Mesodermal cell (in vitro differentiated cells): ENCODE results near the gene CAMK1D.

Experiments
- H3K27ac ChIP-seq: 2 replicates; pipeline ENCODE4 v1.7.0; 2013; ENCODE audit warnings: mild to moderate bottlenecking, low read depth, low read length, moderate library complexity; ENCODE audit not compliant: severe bottlenecking
- H3K36me3 ChIP-seq: 2 replicates; pipeline ENCODE4 v1.7.1; 2013; ENCODE audit warnings: mild to moderate bottlenecking, low read length, moderate library complexity; ENCODE audit not compliant: control insufficient read depth, insufficient read depth
- H3K4me1 ChIP-seq: one replicate; pipeline ENCODE4 v1.7.1; 2013; ENCODE audit warnings: mild to moderate bottlenecking, low read length; ENCODE audit not compliant: insufficient read depth, control insufficient read depth, poor library complexity, severe bottlenecking
- H3K4me3 ChIP-seq: 2 replicates; pipeline ENCODE4 v1.7.0; 2013; ENCODE audit warnings: low read length, control low read depth, mild to moderate bottlenecking; ENCODE audit not compliant: insufficient read depth, poor library complexity, severe bottlenecking; ENCODE audit errors: extremely low read depth
- H3K9me3 ChIP-seq: 2 replicates; pipeline ENCODE4 v1.7.1; 2013; ENCODE audit warnings: mild to moderate bottlenecking, low read length, moderate library complexity; ENCODE audit not compliant: control insufficient read depth
- WGBS, 2 experiments: methylation state at CpG; one replicate each; pipeline ENCODE4 v1.1.5; 2013; ENCODE audit warnings: missing lambda C conversion rate in 2 of 2; ENCODE audit not compliant: insufficient coverage in 2 of 2; 5-methylcytosine and 5-hydroxymethylcytosine counted together

Gene CAMK1D

GRCh38 chr10:12340371-12340770, 9.0 kb upstream of the CAMK1D start:
- Histone ChIP-seq H3K4me3 (no peak overlapping the region), H3K27ac (no peak overlapping the region), H3K4me1 (peaks cover 6% of the 10 kb centered on the region), H3K9me3 (no peaks in the 10 kb centered on the region), H3K36me3 (no peaks in the 10 kb centered on the region)
- WGBS, 2 experiments, result 77 to 80% methylated on average over 7 of the region's 7 CpGs

GRCh38 chr10:12340937-12341336, 8.4 kb upstream of the CAMK1D start:
- no peak overlapping the region for H3K4me3 ChIP-seq
- H3K4me1 ChIP-seq, result peaks cover 6% of the 10 kb centered on the region
- no peaks in the 10 kb centered on the region for H3K9me3 ChIP-seq
- WGBS, 2 experiments, result 92 to 94% methylated on average over 5 to 6 of the region's 6 CpGs
- no peaks in the 10 kb centered on the region for H3K36me3 ChIP-seq
- no peak overlapping the region for H3K27ac ChIP-seq

- Histone ChIP-seq H3K4me1 (peaks cover 6% of the 10 kb centered on the region), H3K4me3 (no peak overlapping the region), H3K27ac (no peak overlapping the region), H3K9me3 (no peaks in the 10 kb centered on the region), H3K36me3 (no peaks in the 10 kb centered on the region)
- 77 to 95% methylated on average over 3 to 4 of the region's 6 CpGs for WGBS, 2 experiments
Measured at GRCh38 chr10:12341526-12341925, 7.8 kb upstream of the CAMK1D start.

GRCh38 chr10:12344375-12345110, 4.8 kb upstream of the CAMK1D start:
- no peak overlapping the region for H3K4me3 ChIP-seq
- H3K36me3 ChIP-seq, result no peaks in the 10 kb centered on the region
- H3K27ac ChIP-seq, result no peak overlapping the region
- no peaks in the 10 kb centered on the region for H3K4me1 ChIP-seq
- H3K9me3 ChIP-seq, result no peaks in the 10 kb centered on the region
- 100% methylated on average over 1 of the region's 3 CpGs; no CpG with 5 or more reads in 1 of the 2 experiments for WGBS, 2 experiments

- H3K4me1 ChIP-seq, result no peaks in the 10 kb centered on the region
- 86 to 97% methylated on average over 7 to 9 of the region's 10 CpGs for WGBS, 2 experiments
- H3K9me3 ChIP-seq, result no peaks in the 10 kb centered on the region
Measured at GRCh38 chr10:12346707-12347106, 2.6 kb upstream of the CAMK1D start.

GRCh38 chr10:12348294-12348869, 965 bp upstream of the CAMK1D start:
- WGBS, 2 experiments, result 14 to 20% methylated on average over 18 to 21 of the region's 24 CpGs
- H3K4me3 ChIP-seq, result peak overlapping the region; percentile 58
- no peak overlapping the region for H3K27ac ChIP-seq
- H3K36me3 ChIP-seq, result no peaks in the 10 kb centered on the region
- no peaks in the 10 kb centered on the region for H3K4me1 ChIP-seq
- no peaks in the 10 kb centered on the region for H3K9me3 ChIP-seq

More at GRCh38 chr10:12346707-12347106, 2.6 kb upstream of the CAMK1D start:
- Histone ChIP-seq H3K27ac (no peak overlapping the region), H3K4me3 (no peak overlapping the region), H3K36me3 (no peaks in the 10 kb centered on the region)

GRCh38 chr10:12349629-12350166, 351 bp downstream of the CAMK1D start:
- Histone ChIP-seq H3K36me3 (no peaks in the 10 kb centered on the region), H3K4me3 (peak overlapping the region; percentile 58), H3K9me3 (no peaks in the 10 kb centered on the region), H3K4me1 (no peaks in the 10 kb centered on the region), H3K27ac (no peak overlapping the region)
- 0% methylated on average over 39 to 46 of the region's 73 CpGs for WGBS, 2 experiments

GRCh38 chr10:12350167-12350872, 973 bp downstream of the CAMK1D start:
- 1% methylated on average over 25 to 36 of the region's 47 CpGs for WGBS, 2 experiments
- H3K9me3 ChIP-seq, result no peaks in the 10 kb centered on the region
- no peak overlapping the region for H3K27ac ChIP-seq
- H3K4me1 ChIP-seq, result no peaks in the 10 kb centered on the region
- H3K4me3 ChIP-seq, result peak overlapping the region; percentile 58
- no peaks in the 10 kb centered on the region for H3K36me3 ChIP-seq

GRCh38 chr10:12350925-12351324, 1.6 kb downstream of the CAMK1D start:
- no peaks in the 10 kb centered on the region for H3K9me3 ChIP-seq
- WGBS, 2 experiments, result 17 to 31% methylated on average over 3 to 4 of the region's 9 CpGs
- no peaks in the 10 kb centered on the region for H3K36me3 ChIP-seq
- H3K27ac ChIP-seq, result no peak overlapping the region
- no peaks in the 10 kb centered on the region for H3K4me1 ChIP-seq
- H3K4me3 ChIP-seq, result peak overlapping the region; percentile 58

- 57 to 76% methylated on average over 6 to 8 of the region's 8 CpGs for WGBS, 2 experiments
- Histone ChIP-seq H3K4me1 (no peaks in the 10 kb centered on the region), H3K27ac (no peak overlapping the region), H3K4me3 (no peak overlapping the region), H3K9me3 (no peaks in the 10 kb centered on the region), H3K36me3 (no peaks in the 10 kb centered on the region)
Measured at GRCh38 chr10:12351447-12351846, 2.1 kb downstream of the CAMK1D start.
